HEK293T (cell line): ENCODE results near the gene MMP1.

Experiments used
- ARNT ChIP-seq: fragments of 450-650 bp; IDR thresholded peaks from 2 replicates; pipeline ENCODE4 v1.6.1; 2017; ENCODE audit warnings: mild to moderate bottlenecking
- BHLHE40 ChIP-seq: fragments of 450-650 bp; IDR thresholded peaks from 2 replicates; pipeline ENCODE4 v1.6.1; 2016; ENCODE audit warnings: mild to moderate bottlenecking, moderate library complexity, borderline replicate concordance
- CTBP1 ChIP-seq: fragments of 450-650 bp; IDR thresholded peaks from 2 replicates; pipeline ENCODE4 v1.6.1; 2016; ENCODE audit warnings: borderline replicate concordance
- ELF4 ChIP-seq: fragments of 450-650 bp; IDR thresholded peaks from 2 replicates; pipeline ENCODE4 v1.6.1; 2017; ENCODE audit warnings: antibody characterized with exemption
- FOXA1 ChIP-seq: fragments of 450-650 bp; IDR thresholded peaks from 2 replicates; pipeline ENCODE4 v1.6.1; 2016; ENCODE audit warnings: mild to moderate bottlenecking
- FOXK2 ChIP-seq: fragments of 450-650 bp; IDR thresholded peaks from 2 replicates; pipeline ENCODE4 v1.6.1; 2016; ENCODE audit warnings: mild to moderate bottlenecking
- FOXM1 ChIP-seq: fragments of 450-650 bp; IDR thresholded peaks from 2 replicates; pipeline ENCODE4 v1.6.1; 2017; ENCODE audit warnings: mild to moderate bottlenecking, borderline replicate concordance
- HDGF ChIP-seq: fragments of 450-650 bp; IDR thresholded peaks from 2 replicates; pipeline ENCODE4 v1.6.1; 2017; ENCODE audit warnings: antibody characterized with exemption, borderline replicate concordance
- L3MBTL2 ChIP-seq: fragments of 450-650 bp; conservative IDR thresholded peaks from 2 replicates; pipeline ENCODE4 v1.6.1; 2016; ENCODE audit warnings: mild to moderate bottlenecking
- LEF1 ChIP-seq: fragments of 450-650 bp; IDR thresholded peaks from 2 replicates; pipeline ENCODE4 v1.6.1; 2017; ENCODE audit warnings: mild to moderate bottlenecking, borderline replicate concordance
- NFRKB ChIP-seq: fragments of 450-650 bp; IDR thresholded peaks from 2 replicates; pipeline ENCODE4 v1.6.1; 2016; ENCODE audit warnings: mild to moderate bottlenecking, moderate library complexity
- SP1 ChIP-seq: fragments of 450-650 bp; IDR thresholded peaks from 2 replicates; pipeline ENCODE4 v1.6.1; 2017
- SUZ12 ChIP-seq: fragments of 450-650 bp; IDR thresholded peaks from 2 replicates; pipeline ENCODE4 v1.6.1; 2016; ENCODE audit warnings: mild to moderate bottlenecking
- TARDBP ChIP-seq: fragments of 450-650 bp; IDR thresholded peaks from 2 replicates; pipeline ENCODE4 v1.6.1; 2016

DNA sequence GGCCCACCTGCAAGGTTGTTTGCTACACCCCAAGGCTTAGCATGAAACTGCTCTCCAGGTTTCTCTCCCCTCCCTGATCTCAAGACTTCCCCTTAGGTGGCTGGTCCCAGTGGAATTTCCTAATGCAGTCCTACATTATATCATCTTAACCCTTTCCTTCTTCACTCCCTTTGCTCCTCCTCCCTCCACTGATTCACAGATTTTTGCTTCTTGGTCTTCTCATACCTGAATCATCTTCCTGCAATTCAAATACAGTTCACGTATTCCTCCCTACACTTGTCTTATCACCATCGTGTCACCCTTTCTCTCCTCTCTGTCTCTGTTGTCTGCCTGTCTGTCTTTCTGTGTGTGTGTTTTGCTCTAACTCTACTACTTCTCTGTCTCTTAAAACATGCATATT, 34.5 kb downstream of the MMP1 start:
- TF ChIP-seq ELF4 (no peak), L3MBTL2 (no peak), BHLHE40 (no peak), SP1 (no peak), NFRKB (no peak), LEF1 (no peak), SUZ12 (no peak), CTBP1 (no peak), FOXA1 (no peak), FOXK2 (no peak), ARNT (no peak), TARDBP (no peak), FOXM1 (no peak), HDGF (no peak)
